Panc1 (cell line): Measurements from ENCODE around the gene PARP11.

ENCODE experiments used
- CTCF ChIP-seq: fragments of 450-650 bp; IDR thresholded peaks from 2 replicates; pipeline ENCODE4 v1.5.1; 2017; ENCODE audit warnings: mild to moderate bottlenecking
- POLR2AphosphoS5 ChIP-seq: IDR thresholded peaks from 2 replicates; pipeline ENCODE4 v1.6.1; 2012; ENCODE audit warnings: mild to moderate bottlenecking, low read depth, low read length, moderate library complexity

DNA sequence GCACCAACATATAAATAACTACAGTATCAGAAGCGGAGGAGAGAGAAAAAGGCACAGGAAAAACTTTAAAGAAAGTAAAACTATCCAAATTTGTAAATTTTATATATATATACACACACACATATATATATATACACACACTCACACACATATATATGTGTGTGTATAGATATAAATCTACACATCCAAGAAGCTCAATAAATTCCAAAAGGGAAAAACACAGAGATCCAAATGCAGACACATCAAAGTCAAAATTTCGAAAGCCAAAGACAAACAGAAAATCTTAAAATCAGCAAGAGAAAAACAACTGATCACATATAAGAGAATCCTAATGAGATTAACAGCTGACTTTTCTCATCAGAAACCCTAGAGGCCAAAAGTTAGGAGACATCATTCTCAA, 37.3 kb downstream of the PARP11 start:
- no peak for TF ChIP-seq CTCF
- no peak for TF ChIP-seq POLR2AphosphoS5
